GM19238 (cell line): ENCODE results near the gene STRA6.

Experiments
- DNase-seq: peaks from one replicate; pipeline ENCODE4 v3.0.0; 2011; ENCODE audit warnings: low spot score; ENCODE audit not compliant: insufficient read length

The STRA6 gene

GRCh38 chr15:74202452-74203401 lies at the start of gene STRA6:
Gene STRA6 (minus strand): TSS chr15:74202787. CDS start chr15:74202267, 520 bp downstream.
- DNase-seq, result no peak

GRCh38 chr15:74252291-74252690 lies 49.7 kb upstream of the STRA6 start:
- DNase-seq, result no peak

GRCh38 chr15:74251131-74251811 lies 48.7 kb upstream of the STRA6 start:
- no peak for DNase-seq

- no peak for DNase-seq
These were observed 47.7 kb upstream of the STRA6 start for GRCh38 chr15:74250266-74250665.

GRCh38 chr15:74245342-74245931 lies 42.9 kb upstream of the STRA6 start:
- DNase-seq, result no peak

GRCh38 chr15:74244822-74245341 lies 42.3 kb upstream of the STRA6 start:
- DNase-seq, result no peak

GRCh38 chr15:74243431-74243830 lies 40.8 kb upstream of the STRA6 start:
- no peak for DNase-seq

- DNase-seq, result no peak
These were observed 40.0 kb upstream of the STRA6 start for GRCh38 chr15:74242441-74243185.

GRCh38 chr15:74240897-74241614 lies 38.5 kb upstream of the STRA6 start:
- no peak for DNase-seq

- no peak for DNase-seq
These were observed 37.5 kb upstream of the STRA6 start for GRCh38 chr15:74240002-74240568.

- no peak for DNase-seq
These were observed 36.6 kb upstream of the STRA6 start for GRCh38 chr15:74239051-74239705.

GRCh38 chr15:74235962-74236361 lies 33.4 kb upstream of the STRA6 start, which contains the start of gene CCDC33:
Gene CCDC33 (plus strand): TSS chr15:74236326. CDS start chr15:74236720, 394 bp downstream.
- peak; percentile 36 for DNase-seq

- DNase-seq, result no peak
These were observed 31.9 kb upstream of the STRA6 start for GRCh38 chr15:74234598-74234875.

- DNase-seq, result no peak
These were observed 31.4 kb upstream of the STRA6 start for GRCh38 chr15:74233851-74234597.

- no peak for DNase-seq
These were observed 30.8 kb upstream of the STRA6 start for GRCh38 chr15:74233373-74233772.

GRCh38 chr15:74231475-74231874 lies 28.9 kb upstream of the STRA6 start:
- DNase-seq, result no peak

GRCh38 chr15:74229686-74230085 lies 27.1 kb upstream of the STRA6 start:
- DNase-seq, result no peak

- no peak for DNase-seq
These were observed 26.1 kb upstream of the STRA6 start for GRCh38 chr15:74228723-74229081.
